HEK293 (cell line): Measurements from ENCODE around the gene ARID3A.

Experiments
- CTCF ChIA-PET: fragments of 350-600 bp; formaldehyde crosslinking; extraction: SDS; loops from one replicate; lab custom pipeline; 2021; ENCODE audit warnings: antibody characterized with exemption; lab: Yijun Ruan, JAX
- POLR2A ChIA-PET: fragments of 300-600 bp; formaldehyde crosslinking; extraction: SDS; loops from one replicate; lab custom pipeline; 2020; ENCODE audit warnings: antibody characterized with exemption, inconsistent platforms; lab: Yijun Ruan, JAX
- H3K27ac ChIP-seq: fragments of 200-500 bp; sonication (Bioruptor generic); 2 replicates; pipeline ENCODE4 v1.5.1; 2014; ENCODE audit warnings: low read depth, low read length, control low read depth, inconsistent platforms; ENCODE audit errors: extremely low read depth
- H3K36me3 ChIP-seq, 2 experiments: fragments of 200-500 bp in 1 of 2; sonication (Bioruptor generic) in 1 of 2; 1 replicate in 1 of 2; 2 replicates in 1 of 2; pipeline ENCODE4 v1.5.1; 2014 to 2017; ENCODE audit warnings: inconsistent platforms in 2 of 2, low read length in 2 of 2; ENCODE audit not compliant: control insufficient read depth in 2 of 2, insufficient read depth in 1 of 2
- H3K4me1 ChIP-seq: fragments of 200-500 bp; sonication (Bioruptor generic); 2 replicates; pipeline ENCODE4 v1.5.1; 2014; ENCODE audit warnings: mild to moderate bottlenecking, low read length, inconsistent platforms; ENCODE audit not compliant: control insufficient read depth, insufficient read depth
- H3K4me3 ChIP-seq: 2 replicates; pipeline ENCODE4 v1.5.1; 2011; ENCODE audit warnings: low read depth, mild to moderate bottlenecking, control low read depth, low read length, moderate library complexity
- H3K9me3 ChIP-seq: fragments of 200-500 bp; sonication (Bioruptor generic); 2 replicates; pipeline ENCODE4 v1.5.1; 2014; ENCODE audit warnings: low read depth, low read length, inconsistent platforms; ENCODE audit not compliant: control insufficient read depth, insufficient read depth
- GLIS2 ChIP-seq: fragments of 450-650 bp; formaldehyde crosslinking; IDR thresholded peaks from 2 replicates; pipeline ENCODE4 v1.5.1; 2016; ENCODE audit warnings: missing biosample characterization, missing genetic modification characterization
- HOXD13 ChIP-seq: sonication (generic); formaldehyde crosslinking; IDR thresholded peaks from 2 replicates; pipeline ENCODE4 v1.8.0; 2022; ENCODE audit warnings: missing genetic modification reagents, borderline replicate concordance
- KLF16 ChIP-seq: fragments of 450-650 bp; formaldehyde crosslinking; IDR thresholded peaks from 2 replicates; pipeline ENCODE4 v1.5.1; 2017; ENCODE audit warnings: missing biosample characterization, missing genetic modification characterization
- PATZ1 ChIP-seq: fragments of 450-650 bp; formaldehyde crosslinking; IDR thresholded peaks from 2 replicates; pipeline ENCODE4 v1.5.1; 2016; ENCODE audit warnings: missing biosample characterization, missing genetic modification characterization
- SCRT1 ChIP-seq: fragments of 450-650 bp; formaldehyde crosslinking; IDR thresholded peaks from 2 replicates; pipeline ENCODE4 v1.5.1; 2016; ENCODE audit warnings: missing biosample characterization, missing genetic modification characterization, borderline replicate concordance
- WT1 ChIP-seq: fragments of 450-650 bp; formaldehyde crosslinking; IDR thresholded peaks from 2 replicates; pipeline ENCODE4 v1.5.1; 2016; ENCODE audit warnings: missing biosample characterization, missing genetic modification characterization
- ZNF133 ChIP-seq: fragments of 450-650 bp; formaldehyde crosslinking; IDR thresholded peaks from 2 replicates; pipeline ENCODE4 v1.5.1; 2016; ENCODE audit warnings: missing biosample characterization, missing genetic modification characterization
- ZNF239 ChIP-seq: fragments of 450-650 bp; formaldehyde crosslinking; IDR thresholded peaks from 2 replicates; pipeline ENCODE4 v1.5.1; 2016; ENCODE audit warnings: missing biosample characterization, missing genetic modification characterization
- ZNF266 ChIP-seq: fragments of 450-650 bp; formaldehyde crosslinking; IDR thresholded peaks from 2 replicates; pipeline ENCODE4 v1.5.1; 2016; ENCODE audit warnings: missing biosample characterization, missing genetic modification characterization, low read depth
- ZNF292 ChIP-seq: fragments of 450-650 bp; formaldehyde crosslinking; IDR thresholded peaks from 2 replicates; pipeline ENCODE4 v1.5.1; 2016; ENCODE audit warnings: low read depth, missing biosample characterization, missing genetic modification characterization, borderline replicate concordance
- ZNF335 ChIP-seq: fragments of 450-650 bp; formaldehyde crosslinking; conservative IDR thresholded peaks from 2 replicates; pipeline ENCODE4 v1.5.1; 2016; ENCODE audit warnings: missing biosample characterization, missing genetic modification characterization
- ZNF341 ChIP-seq: fragments of 450-650 bp; formaldehyde crosslinking; IDR thresholded peaks from 2 replicates; pipeline ENCODE4; 2016; ENCODE audit warnings: low read depth, missing biosample characterization, missing genetic modification characterization
- ZNF792 ChIP-seq: fragments of 450-650 bp; formaldehyde crosslinking; IDR thresholded peaks from 2 replicates; pipeline ENCODE4 v1.5.1; 2016; ENCODE audit warnings: missing biosample characterization, missing genetic modification characterization
- TF ChIP-seq, protein P1 (sequence below): fragments of 450-650 bp; formaldehyde crosslinking; IDR thresholded peaks from 2 replicates; pipeline ENCODE4 v1.5.0; 2017; ENCODE audit warnings: missing biosample characterization, missing genetic modification characterization, borderline replicate concordance
- TF ChIP-seq, protein P2 (sequence below): fragments of 450-650 bp; formaldehyde crosslinking; IDR thresholded peaks from 2 replicates; pipeline ENCODE4 v1.5.1; 2017; ENCODE audit warnings: missing biosample characterization, mild to moderate bottlenecking, missing genetic modification characterization, moderate library complexity
- TF ChIP-seq, protein P3 (sequence below): fragments of 450-650 bp; formaldehyde crosslinking; IDR thresholded peaks from 2 replicates; pipeline ENCODE4 v1.5.1; 2016; ENCODE audit warnings: missing biosample characterization, missing genetic modification characterization
- TF ChIP-seq, protein P4 (sequence below): fragments of 450-650 bp; formaldehyde crosslinking; IDR thresholded peaks from 2 replicates; pipeline ENCODE4 v1.5.1; 2016; ENCODE audit warnings: missing biosample characterization, missing genetic modification characterization

Gene ARID3A

GRCh38 chr19:960020-960419 is 34.2 kb downstream of the ARID3A start (continued):
- TF ChIP-seq, protein P1, sequence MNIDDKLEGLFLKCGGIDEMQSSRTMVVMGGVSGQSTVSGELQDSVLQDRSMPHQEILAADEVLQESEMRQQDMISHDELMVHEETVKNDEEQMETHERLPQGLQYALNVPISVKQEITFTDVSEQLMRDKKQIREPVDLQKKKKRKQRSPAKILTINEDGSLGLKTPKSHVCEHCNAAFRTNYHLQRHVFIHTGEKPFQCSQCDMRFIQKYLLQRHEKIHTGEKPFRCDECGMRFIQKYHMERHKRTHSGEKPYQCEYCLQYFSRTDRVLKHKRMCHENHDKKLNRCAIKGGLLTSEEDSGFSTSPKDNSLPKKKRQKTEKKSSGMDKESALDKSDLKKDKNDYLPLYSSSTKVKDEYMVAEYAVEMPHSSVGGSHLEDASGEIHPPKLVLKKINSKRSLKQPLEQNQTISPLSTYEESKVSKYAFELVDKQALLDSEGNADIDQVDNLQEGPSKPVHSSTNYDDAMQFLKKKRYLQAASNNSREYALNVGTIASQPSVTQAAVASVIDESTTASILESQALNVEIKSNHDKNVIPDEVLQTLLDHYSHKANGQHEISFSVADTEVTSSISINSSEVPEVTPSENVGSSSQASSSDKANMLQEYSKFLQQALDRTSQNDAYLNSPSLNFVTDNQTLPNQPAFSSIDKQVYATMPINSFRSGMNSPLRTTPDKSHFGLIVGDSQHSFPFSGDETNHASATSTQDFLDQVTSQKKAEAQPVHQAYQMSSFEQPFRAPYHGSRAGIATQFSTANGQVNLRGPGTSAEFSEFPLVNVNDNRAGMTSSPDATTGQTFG (tag by site-specific recombination): no peak
- TF ChIP-seq PATZ1 (tag by site-specific recombination) (0 out of 2 replicates have a peak, but pooled peaks have one; percentile 13), GLIS2 (tag by site-specific recombination) (peak; percentile 39), HOXD13 (no peak)

- ChIA-PET POLR2A (no interaction called here), CTCF (no interaction called here)
- TF ChIP-seq ZNF792 (tag by site-specific recombination): peak; percentile 73; the same call in 1 of the 2 replicates
- TF ChIP-seq, protein P2, sequence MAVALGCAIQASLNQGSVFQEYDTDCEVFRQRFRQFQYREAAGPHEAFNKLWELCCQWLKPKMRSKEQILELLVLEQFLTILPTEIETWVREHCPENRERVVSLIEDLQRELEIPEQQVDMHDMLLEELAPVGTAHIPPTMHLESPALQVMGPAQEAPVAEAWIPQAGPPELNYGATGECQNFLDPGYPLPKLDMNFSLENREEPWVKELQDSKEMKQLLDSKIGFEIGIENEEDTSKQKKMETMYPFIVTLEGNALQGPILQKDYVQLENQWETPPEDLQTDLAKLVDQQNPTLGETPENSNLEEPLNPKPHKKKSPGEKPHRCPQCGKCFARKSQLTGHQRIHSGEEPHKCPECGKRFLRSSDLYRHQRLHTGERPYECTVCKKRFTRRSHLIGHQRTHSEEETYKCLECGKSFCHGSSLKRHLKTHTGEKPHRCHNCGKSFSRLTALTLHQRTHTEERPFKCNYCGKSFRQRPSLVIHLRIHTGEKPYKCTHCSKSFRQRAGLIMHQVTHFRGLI (tag by site-specific recombination): no peak
- H3K36me3 ChIP-seq: peaks cover 0 to 39% of the 10 kb centered on the region in 2 experiments; a peak in 2 of 3 replicates
- H3K4me3 ChIP-seq: no peak overlapping the region
- no peak overlapping the region for H3K27ac ChIP-seq
- H3K4me1 ChIP-seq: no peaks in the 10 kb centered on the region
- H3K9me3 ChIP-seq: no peaks in the 10 kb centered on the region
These were observed 34.7 kb downstream of the ARID3A start for GRCh38 chr19:960601-960938.

DNA sequence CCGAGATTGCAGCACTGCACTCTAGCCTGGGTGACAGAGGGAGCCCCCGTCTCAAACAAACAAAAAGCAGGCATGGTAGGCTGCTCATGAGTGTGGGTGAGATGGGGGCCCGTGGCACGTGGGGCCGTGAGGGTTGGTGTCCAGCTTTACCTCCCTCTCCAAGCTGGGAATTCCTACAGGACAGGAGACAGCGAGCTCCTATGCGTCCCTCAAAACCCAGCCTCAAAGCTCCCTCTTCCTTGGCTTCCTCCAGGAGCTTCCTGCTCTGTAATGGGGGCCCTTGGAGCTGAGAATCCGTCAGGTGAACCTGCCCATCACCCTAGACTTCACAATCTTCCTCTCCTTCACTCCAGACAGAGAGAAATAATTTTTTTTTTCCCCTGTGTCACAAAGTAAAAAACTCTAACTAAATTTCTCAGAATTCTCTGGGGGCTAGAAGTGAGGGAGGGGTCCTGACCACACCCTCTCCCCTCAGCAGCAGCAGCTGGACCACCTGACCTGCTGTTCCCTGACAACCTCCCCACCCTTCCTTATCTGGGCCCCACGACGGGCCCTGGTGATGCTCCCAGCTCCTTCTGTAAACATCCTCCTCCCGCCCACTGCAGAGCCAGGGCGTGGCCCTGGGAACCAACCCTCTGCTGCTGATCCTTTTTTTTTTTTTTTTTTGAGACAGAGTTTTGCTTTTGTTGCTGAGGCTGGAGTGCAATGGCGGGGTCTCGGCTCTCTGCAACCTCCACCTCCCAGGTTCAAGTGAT is 36.2 kb downstream of the ARID3A start:
- Histone ChIP-seq H3K9me3 (no peaks in the 10 kb centered on the region), H3K27ac (no peak overlapping the region), H3K4me3 (no peak overlapping the region), H3K4me1 (no peaks in the 10 kb centered on the region), H3K36me3 (peaks cover 0 to 47% of the 10 kb centered on the region in 2 experiments; a peak in 2 of 3 replicates)
- CTCF ChIA-PET: interaction anchor here (0.7 to 2.1 kb wide), 6 partner anchors 9 to 99 kb away, joined by 3 to 19 read pairs (median 4); no protein-coding TSS in a partner anchor
- POLR2A ChIA-PET: interaction anchor here (0.6 to 1.1 kb wide), 4 partner anchors 16 to 307 kb away, joined by 3 to 10 read pairs (median 4); partner anchors contain the start of gene CIRBP
- TF ChIP-seq ZNF266: no peak
- TF ChIP-seq, protein P3, sequence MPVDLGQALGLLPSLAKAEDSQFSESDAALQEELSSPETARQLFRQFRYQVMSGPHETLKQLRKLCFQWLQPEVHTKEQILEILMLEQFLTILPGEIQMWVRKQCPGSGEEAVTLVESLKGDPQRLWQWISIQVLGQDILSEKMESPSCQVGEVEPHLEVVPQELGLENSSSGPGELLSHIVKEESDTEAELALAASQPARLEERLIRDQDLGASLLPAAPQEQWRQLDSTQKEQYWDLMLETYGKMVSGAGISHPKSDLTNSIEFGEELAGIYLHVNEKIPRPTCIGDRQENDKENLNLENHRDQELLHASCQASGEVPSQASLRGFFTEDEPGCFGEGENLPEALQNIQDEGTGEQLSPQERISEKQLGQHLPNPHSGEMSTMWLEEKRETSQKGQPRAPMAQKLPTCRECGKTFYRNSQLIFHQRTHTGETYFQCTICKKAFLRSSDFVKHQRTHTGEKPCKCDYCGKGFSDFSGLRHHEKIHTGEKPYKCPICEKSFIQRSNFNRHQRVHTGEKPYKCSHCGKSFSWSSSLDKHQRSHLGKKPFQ (tag by site-specific recombination): no peak
- TF ChIP-seq PATZ1 (tag by site-specific recombination): peak; percentile 43
- TF ChIP-seq SCRT1 (tag by site-specific recombination): no peak
- TF ChIP-seq, protein P4, sequence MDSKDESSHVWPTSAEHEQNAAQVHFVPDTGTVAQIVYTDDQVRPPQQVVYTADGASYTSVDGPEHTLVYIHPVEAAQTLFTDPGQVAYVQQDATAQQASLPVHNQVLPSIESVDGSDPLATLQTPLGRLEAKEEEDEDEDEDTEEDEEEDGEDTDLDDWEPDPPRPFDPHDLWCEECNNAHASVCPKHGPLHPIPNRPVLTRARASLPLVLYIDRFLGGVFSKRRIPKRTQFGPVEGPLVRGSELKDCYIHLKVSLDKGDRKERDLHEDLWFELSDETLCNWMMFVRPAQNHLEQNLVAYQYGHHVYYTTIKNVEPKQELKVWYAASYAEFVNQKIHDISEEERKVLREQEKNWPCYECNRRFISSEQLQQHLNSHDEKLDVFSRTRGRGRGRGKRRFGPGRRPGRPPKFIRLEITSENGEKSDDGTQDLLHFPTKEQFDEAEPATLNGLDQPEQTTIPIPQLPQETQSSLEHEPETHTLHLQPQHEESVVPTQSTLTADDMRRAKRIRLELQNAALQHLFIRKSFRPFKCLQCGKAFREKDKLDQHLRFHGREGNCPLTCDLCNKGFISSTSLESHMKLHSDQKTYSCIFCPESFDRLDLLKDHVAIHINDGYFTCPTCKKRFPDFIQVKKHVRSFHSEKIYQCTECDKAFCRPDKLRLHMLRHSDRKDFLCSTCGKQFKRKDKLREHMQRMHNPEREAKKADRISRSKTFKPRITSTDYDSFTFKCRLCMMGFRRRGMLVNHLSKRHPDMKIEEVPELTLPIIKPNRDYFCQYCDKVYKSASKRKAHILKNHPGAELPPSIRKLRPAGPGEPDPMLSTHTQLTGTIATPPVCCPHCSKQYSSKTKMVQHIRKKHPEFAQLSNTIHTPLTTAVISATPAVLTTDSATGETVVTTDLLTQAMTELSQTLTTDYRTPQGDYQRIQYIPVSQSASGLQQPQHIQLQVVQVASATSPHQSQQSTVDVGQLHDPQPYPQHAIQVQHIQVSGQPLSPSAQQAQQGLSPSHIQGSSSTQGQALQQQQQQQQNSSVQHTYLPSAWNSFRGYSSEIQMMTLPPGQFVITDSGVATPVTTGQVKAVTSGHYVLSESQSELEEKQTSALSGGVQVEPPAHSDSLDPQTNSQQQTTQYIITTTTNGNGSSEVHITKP (tag by site-specific recombination): 0 out of 2 replicates have a peak, but pooled peaks have one; percentile 9
- no peak for TF ChIP-seq KLF16 (tag by site-specific recombination)
- TF ChIP-seq ZNF335 (tag by site-specific recombination): no peak
- no peak for TF ChIP-seq WT1 (tag by site-specific recombination)
- peak; percentile 86 for TF ChIP-seq ZNF341 (tag by site-specific recombination)
- TF ChIP-seq ZNF133: no peak
- no peak for TF ChIP-seq ZNF292 (tag by site-specific recombination)
- TF ChIP-seq ZNF239 (tag by site-specific recombination): no peak
